PC-9 (cell line): Measurements from ENCODE around the gene FANCL. TPM values are rescaled to one million over a fixed set of nuclear protein-coding genes. Genes with fewer than 3 reads are reported as not detected.
"Not testable (repeated sequence)": the region's sequence is repeated elsewhere in the genome, so short reads cannot be mapped to it uniquely, and the experiment has no call there.

Experiments used
- BruUV-seq: library from RNA; stranded (reverse); fragments of 400-500 nt; replicated peaks from 2 replicates; lab custom pipeline; 2021; lab: Mats Ljungman, UMichigan
- CTCF ChIA-PET: fragments of 300-600 bp; sonication (Branson Sonifier 250); formaldehyde crosslinking; loops from one replicate; lab custom pipeline; 2022; ENCODE audit warnings: antibody characterized with exemption; lab: Charles Lee
- POLR2A ChIA-PET: fragments of 300-600 bp; sonication (Branson Sonifier 250); formaldehyde crosslinking; loops from one replicate; lab custom pipeline; 2022; ENCODE audit warnings: antibody characterized with exemption; ENCODE audit not compliant: unreplicated experiment; lab: Charles Lee
- DNase-seq, 2 experiments: peaks; one replicate each; pipeline versions ENCODE4 v3.0.0 to v3.0.0-alpha.2; 2015 to 2022; ENCODE audit warnings: mixed read lengths in 1 of 2
- H2AFZ ChIP-seq: fragments of 200-600 bp; sonication (generic); 2 replicates; pipeline ENCODE4 v1.8.1; 2017; ENCODE audit warnings: antibody characterized with exemption
- H3F3A ChIP-seq: fragments of 200-600 bp; sonication (generic); 2 replicates; pipeline ENCODE4 v1.8.1; 2017; ENCODE audit warnings: antibody characterized with exemption, mild to moderate bottlenecking, low read depth; ENCODE audit not compliant: insufficient read depth
- H3K27ac ChIP-seq: fragments of 200-600 bp; sonication (generic); 2 replicates; pipeline ENCODE4 v1.6.1; 2016; ENCODE audit warnings: mixed run types
- H3K27me3 ChIP-seq: fragments of 200-600 bp; sonication (generic); 2 replicates; pipeline ENCODE4 v1.6.1; 2016; ENCODE audit warnings: low read depth, mixed run types; ENCODE audit not compliant: insufficient read depth
- H3K36me3 ChIP-seq: fragments of 200-600 bp; sonication (generic); 2 replicates; pipeline ENCODE4 v1.6.1; 2016; ENCODE audit warnings: low read depth, mixed run types
- H3K4me1 ChIP-seq: fragments of 200-600 bp; sonication (generic); replicated peaks from 2 replicates; pipeline ENCODE4 v1.6.1; 2016; ENCODE audit warnings: mixed run types; ENCODE audit not compliant: insufficient read depth
- H3K4me2 ChIP-seq: fragments of 200-600 bp; sonication (generic); 2 replicates; pipeline ENCODE4 v1.6.1; 2017; ENCODE audit warnings: mixed run types
- H3K4me3 ChIP-seq: fragments of 200-600 bp; sonication (generic); 2 replicates; pipeline ENCODE4 v1.6.1; 2016; ENCODE audit warnings: mixed run types
- H3K79me2 ChIP-seq: fragments of 200-600 bp; sonication (generic); 2 replicates; pipeline ENCODE4 v1.6.1; 2017; ENCODE audit warnings: low read depth, mixed run types
- H3K9me2 ChIP-seq: fragments of 200-600 bp; sonication (generic); 2 replicates; pipeline ENCODE4 v1.8.1; 2017; ENCODE audit warnings: mild to moderate bottlenecking; ENCODE audit not compliant: insufficient read depth
- H3K9me3 ChIP-seq: fragments of 200-600 bp; sonication (generic); 2 replicates; pipeline ENCODE4 v1.8.1; 2016; ENCODE audit warnings: low read depth; ENCODE audit not compliant: insufficient read depth
- H4K20me1 ChIP-seq: fragments of 200-600 bp; sonication (generic); 2 replicates; pipeline ENCODE4 v1.8.1; 2017; ENCODE audit not compliant: insufficient read depth
- EZH2 ChIP-seq: fragments of 200-600 bp; sonication (generic); IDR thresholded peaks from 2 replicates; pipeline ENCODE4 v1.8.0; 2017; ENCODE audit warnings: antibody characterized with exemption, low read depth
- intact Hi-C: fragments of 100-400 bp; cut with micrococcal nuclease; formaldehyde crosslinking; loops from one replicate; pipeline ENCODE4 v1.10.0; 2022; ENCODE audit not compliant: unreplicated experiment
- total RNA-seq: library from RNA; stranded (reverse); gene quantifications from 2 replicates; pipeline ENCODE4 v1.2.3, GENCODE V29; 2021
- TF ChIP-seq, protein P1 (sequence below): fragments of 200-600 bp; sonication (generic); conservative IDR thresholded peaks from 2 replicates; pipeline ENCODE4 v1.6.1; 2017; ENCODE audit warnings: mixed run types, antibody characterized with exemption, mild to moderate bottlenecking, moderate library complexity

FANCL gene
- total RNA-seq, 1 experiment from 2014 or later: 51.8 TPM

- intact Hi-C loops: no loop called here
- Histone ChIP-seq H3K27ac (no peak overlapping the region), H3K9me3 (no peaks in the 10 kb centered on the region), H3K36me3 (peaks cover 7% of the 10 kb centered on the region; the same call in 1 of the 2 replicates), H3K4me2 (no peak overlapping the region), H4K20me1 (no peaks in the 10 kb centered on the region), H3F3A (no peaks in the 10 kb centered on the region), H3K79me2 (no peaks in the 10 kb centered on the region), H2AFZ (no peak overlapping the region), H3K27me3 (no peaks in the 10 kb centered on the region), H3K4me1 (no peaks in the 10 kb centered on the region; the same call in 1 of the 2 replicates), H3K9me2 (no peaks in the 10 kb centered on the region), H3K4me3 (no peak overlapping the region)
- DNase-seq: no peak
- TF ChIP-seq, protein P1, sequence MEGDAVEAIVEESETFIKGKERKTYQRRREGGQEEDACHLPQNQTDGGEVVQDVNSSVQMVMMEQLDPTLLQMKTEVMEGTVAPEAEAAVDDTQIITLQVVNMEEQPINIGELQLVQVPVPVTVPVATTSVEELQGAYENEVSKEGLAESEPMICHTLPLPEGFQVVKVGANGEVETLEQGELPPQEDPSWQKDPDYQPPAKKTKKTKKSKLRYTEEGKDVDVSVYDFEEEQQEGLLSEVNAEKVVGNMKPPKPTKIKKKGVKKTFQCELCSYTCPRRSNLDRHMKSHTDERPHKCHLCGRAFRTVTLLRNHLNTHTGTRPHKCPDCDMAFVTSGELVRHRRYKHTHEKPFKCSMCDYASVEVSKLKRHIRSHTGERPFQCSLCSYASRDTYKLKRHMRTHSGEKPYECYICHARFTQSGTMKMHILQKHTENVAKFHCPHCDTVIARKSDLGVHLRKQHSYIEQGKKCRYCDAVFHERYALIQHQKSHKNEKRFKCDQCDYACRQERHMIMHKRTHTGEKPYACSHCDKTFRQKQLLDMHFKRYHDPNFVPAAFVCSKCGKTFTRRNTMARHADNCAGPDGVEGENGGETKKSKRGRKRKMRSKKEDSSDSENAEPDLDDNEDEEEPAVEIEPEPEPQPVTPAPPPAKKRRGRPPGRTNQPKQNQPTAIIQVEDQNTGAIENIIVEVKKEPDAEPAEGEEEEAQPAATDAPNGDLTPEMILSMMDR: no peak
- no peak for TF ChIP-seq EZH2
- no TSS peak for BruUV-seq
- ChIA-PET CTCF (no interaction called here), POLR2A (no interaction called here)
Observed at GRCh38 chr2:58180635-58181034, 60.5 kb downstream of the FANCL start.

GRCh38 chr2:58180175-58180574, 61.0 kb downstream of the FANCL start:
- H3K9me3 ChIP-seq, H3K4me1 ChIP-seq, H4K20me1 ChIP-seq, H3K79me2 ChIP-seq, H2AFZ ChIP-seq, H3K4me3 ChIP-seq, POLR2A ChIA-PET, H3F3A ChIP-seq, H3K9me2 ChIP-seq, H3K27me3 ChIP-seq, BruUV-seq, DNase-seq, H3K36me3 ChIP-seq, CTCF ChIA-PET, intact Hi-C loops, H3K4me2 ChIP-seq, H3K27ac ChIP-seq: not testable (repeated sequence)

GRCh38 chr2:58177187-58177586, 63.9 kb downstream of the FANCL start:
- H3K4me1 ChIP-seq, CTCF ChIA-PET, H3K4me3 ChIP-seq, BruUV-seq, POLR2A ChIA-PET, intact Hi-C loops, H3K4me2 ChIP-seq, H3F3A ChIP-seq, H4K20me1 ChIP-seq, H3K9me2 ChIP-seq, H2AFZ ChIP-seq, H3K27ac ChIP-seq, H3K36me3 ChIP-seq, H3K27me3 ChIP-seq, DNase-seq, H3K79me2 ChIP-seq, H3K9me3 ChIP-seq: not testable (repeated sequence)

DNA sequence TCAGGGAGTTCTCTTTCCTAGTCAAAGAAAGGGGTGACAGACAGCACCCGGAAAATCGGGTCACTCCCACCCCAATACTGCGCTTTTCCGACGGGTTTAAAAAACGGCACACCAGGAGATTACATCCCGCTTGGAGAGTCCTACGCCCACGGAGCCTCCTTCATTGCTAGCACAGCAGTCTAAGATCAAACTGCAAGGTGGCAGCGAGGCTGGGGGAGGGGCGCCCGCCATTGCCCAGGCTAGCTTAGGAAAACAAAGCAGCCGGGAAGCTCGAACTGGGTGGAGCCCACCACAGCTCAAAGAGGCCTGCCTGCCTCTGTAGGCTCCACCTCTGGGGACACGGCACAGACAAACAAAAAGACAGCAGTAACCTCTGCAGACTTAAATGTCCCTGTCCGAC, 69.3 kb downstream of the FANCL start:
- H3K4me1 ChIP-seq, H3K27me3 ChIP-seq, H3K4me2 ChIP-seq, DNase-seq, H4K20me1 ChIP-seq, BruUV-seq, H2AFZ ChIP-seq, intact Hi-C loops, CTCF ChIA-PET, H3F3A ChIP-seq, H3K27ac ChIP-seq, H3K9me3 ChIP-seq, POLR2A ChIA-PET, H3K79me2 ChIP-seq, H3K9me2 ChIP-seq, H3K36me3 ChIP-seq, H3K4me3 ChIP-seq: not testable (repeated sequence)

DNA sequence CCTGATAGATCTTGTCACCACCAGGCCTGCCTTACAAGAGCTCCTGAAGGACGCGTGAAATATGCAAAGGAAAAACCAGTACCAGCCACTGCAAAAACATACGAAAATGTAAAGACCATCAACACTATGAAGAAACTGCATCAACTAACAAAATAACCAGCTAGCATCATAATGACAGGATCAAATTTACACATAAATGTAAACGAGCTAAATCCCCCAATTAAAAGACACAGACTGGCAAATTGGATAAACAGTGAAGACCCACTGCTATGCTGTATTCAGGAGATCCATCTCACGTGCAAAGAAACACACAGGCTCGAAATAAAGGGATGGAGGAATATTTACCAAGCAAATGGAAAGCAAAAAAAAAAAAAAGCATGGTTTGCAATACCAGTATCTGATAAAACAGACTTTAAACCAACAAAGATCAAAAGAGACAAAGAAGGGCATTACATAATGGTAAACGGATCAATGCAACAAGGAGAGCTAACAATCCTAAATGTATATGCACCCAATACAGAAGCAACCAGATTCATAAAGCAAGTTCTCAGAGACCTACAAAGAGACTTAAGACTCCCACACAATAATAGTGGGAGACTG, 70.7 kb downstream of the FANCL start:
- H3K27me3 ChIP-seq, H3K27ac ChIP-seq, H3F3A ChIP-seq, H3K4me2 ChIP-seq, DNase-seq, H3K4me1 ChIP-seq, H3K79me2 ChIP-seq, H3K4me3 ChIP-seq, H3K36me3 ChIP-seq, H3K9me3 ChIP-seq, BruUV-seq, intact Hi-C loops, H4K20me1 ChIP-seq, H3K9me2 ChIP-seq, H2AFZ ChIP-seq: not testable (repeated sequence)
- CTCF ChIA-PET: interaction anchor here (0.6 kb wide), 1 partner anchor 523 kb away, joined by 5 read pairs; no protein-coding TSS in a partner anchor
- POLR2A ChIA-PET: interaction anchor here (0.6 kb wide), 1 partner anchor 72 kb away, joined by 10 read pairs; no protein-coding TSS in a partner anchor

DNA sequence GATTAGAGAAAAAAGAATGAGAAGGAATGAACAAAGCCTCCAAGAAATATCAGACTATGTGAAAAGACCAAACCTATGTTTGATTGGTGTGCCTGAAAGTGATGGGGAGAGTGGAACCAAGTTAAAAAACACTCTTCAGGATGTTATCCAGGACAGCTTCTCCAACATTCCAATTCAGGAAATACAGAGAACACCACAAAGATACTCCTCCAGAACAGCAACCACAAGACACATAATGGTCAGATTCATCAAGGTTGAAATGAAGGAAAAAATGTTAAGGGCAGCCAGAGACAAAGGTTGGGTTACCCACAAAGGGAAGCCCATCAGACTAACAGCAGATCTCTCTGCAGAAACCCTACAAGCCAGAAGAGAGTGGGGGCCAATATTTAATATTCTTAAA, 71.3 kb downstream of the FANCL start:
- CTCF ChIA-PET, H3K9me2 ChIP-seq, H3K4me3 ChIP-seq, H4K20me1 ChIP-seq, H3K9me3 ChIP-seq, H3K27me3 ChIP-seq, H2AFZ ChIP-seq, BruUV-seq, intact Hi-C loops, H3F3A ChIP-seq, DNase-seq, H3K4me2 ChIP-seq, H3K4me1 ChIP-seq, H3K27ac ChIP-seq, POLR2A ChIA-PET, H3K79me2 ChIP-seq: not testable (repeated sequence)
- H3K36me3 ChIP-seq: peaks cover 11% of the 10 kb centered on the region; the same call in 1 of the 2 replicates
